D721Med (cell line): ENCODE results near the gene CA14.
"Not testable (repeated sequence)": the region's sequence is repeated elsewhere in the genome, so short reads cannot be mapped to it uniquely, and the experiment has no call there.

ENCODE experiments used
- DNase-seq: peaks from one replicate; pipeline ENCODE4 v3.0.0; 2011; ENCODE audit warnings: low spot score; ENCODE audit not compliant: insufficient read length
- FAIRE-seq: peaks from 2 replicates; lab custom pipeline; 2011; peaks lifted over from hg19 to GRCh38; lab: Jason Lieb, UNC
- CTCF ChIP-seq: IDR thresholded peaks from 2 replicates; pipeline ENCODE4 v1.5.1; 2012; ENCODE audit warnings: mild to moderate bottlenecking, control low read depth; ENCODE audit not compliant: insufficient read depth; ENCODE audit errors: missing control alignments

CA14 gene

DNA sequence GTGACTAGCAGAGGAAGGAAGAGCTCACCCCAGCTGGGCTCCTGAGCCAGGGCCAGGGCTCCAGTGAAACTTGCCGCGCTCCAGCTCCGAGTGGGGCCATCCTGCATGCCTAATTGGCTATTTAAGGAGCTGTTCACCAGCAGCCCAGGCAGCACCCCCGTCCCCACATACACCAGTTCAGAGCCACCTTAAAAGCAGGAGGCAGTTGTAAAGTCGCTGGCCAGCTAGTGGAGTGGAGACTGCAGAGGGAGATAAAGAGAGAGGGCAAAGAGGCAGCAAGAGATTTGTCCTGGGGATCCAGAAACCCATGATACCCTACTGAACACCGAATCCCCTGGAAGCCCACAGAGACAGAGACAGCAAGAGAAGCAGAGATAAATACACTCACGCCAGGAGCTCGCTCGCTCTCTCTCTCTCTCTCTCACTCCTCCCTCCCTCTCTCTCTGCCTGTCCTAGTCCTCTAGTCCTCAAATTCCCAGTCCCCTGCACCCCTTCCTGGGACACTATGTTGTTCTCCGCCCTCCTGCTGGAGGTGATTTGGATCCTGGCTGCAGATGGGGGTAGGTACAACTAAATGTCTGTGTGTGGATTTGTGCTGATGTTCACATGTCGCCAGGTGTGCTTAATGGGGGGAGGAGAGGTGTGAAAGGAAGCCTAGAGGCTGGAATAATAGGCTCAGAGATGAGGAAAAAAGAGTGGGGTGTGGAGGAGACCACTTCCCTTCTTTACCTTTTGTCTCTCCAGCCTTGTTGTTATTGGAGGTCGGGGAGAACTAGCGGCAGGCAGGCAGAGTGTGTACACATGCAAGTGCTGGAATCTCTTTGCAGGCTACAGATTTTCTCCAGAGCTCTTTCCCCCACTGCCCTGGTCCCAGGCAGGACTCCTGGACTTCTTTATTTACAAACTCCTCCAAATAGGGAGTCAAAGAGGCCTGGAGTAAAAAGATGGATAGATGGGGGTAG is at the start of gene CA14:
Gene CA14, plus strand, starts transcription at position 151 of the 962 bp plus-strand sequence. Its CDS starts 355 bp downstream, at position 506.
- DNase-seq (no peak), FAIRE-seq (no peak)
- TF ChIP-seq CTCF = no peak

- not testable (repeated sequence) for DNase-seq, FAIRE-seq
Observed at GRCh38 chr1:150208460-150208859, 49.1 kb upstream of the CA14 start.

DNA sequence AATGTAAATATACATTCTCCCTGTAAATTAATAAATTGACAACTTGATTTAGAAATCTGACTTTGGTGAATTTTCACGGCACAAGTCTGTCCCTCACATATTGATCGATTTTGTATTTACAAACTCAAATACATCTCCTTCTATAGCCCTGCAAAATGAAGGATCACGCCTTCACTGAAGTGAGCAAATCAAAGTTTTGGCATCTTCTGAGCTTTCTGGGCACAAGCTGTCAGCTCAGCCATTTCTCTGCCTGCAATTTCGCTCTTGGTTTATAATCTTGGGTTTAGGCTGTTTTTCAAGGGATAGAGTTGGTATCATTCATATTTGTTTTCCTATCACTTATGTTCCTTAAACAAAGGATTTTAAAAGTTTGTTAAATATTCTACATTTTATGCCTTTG is 47.5 kb upstream of the CA14 start:
- no peak for FAIRE-seq
- no peak for TF ChIP-seq CTCF

DNA sequence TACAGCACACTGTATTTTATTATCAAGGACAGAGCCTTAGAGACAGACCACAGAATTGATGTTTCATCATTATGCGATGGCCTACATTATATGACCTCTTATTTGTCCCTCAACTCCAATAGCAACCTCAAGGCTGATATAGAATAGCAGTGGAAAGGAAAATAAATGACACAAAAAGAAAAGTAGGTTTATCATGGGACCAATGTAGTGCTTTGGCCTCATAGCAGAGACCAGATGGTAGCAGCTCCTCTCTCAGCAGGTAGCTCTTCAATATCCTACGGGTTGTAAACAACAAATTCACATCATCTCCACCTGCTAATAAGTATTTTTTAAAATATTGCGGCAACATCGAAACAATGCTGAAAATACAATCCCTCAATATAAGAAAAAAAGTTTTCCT is 46.9 kb upstream of the CA14 start:
- no peak for DNase-seq
- peak; percentile 76 for FAIRE-seq
- no peak for TF ChIP-seq CTCF

More for the DNA sequence above, 47.5 kb upstream of the CA14 start:
- DNase-seq = no peak

GRCh38 chr1:150212070-150212469 is 45.5 kb upstream of the CA14 start:
- FAIRE-seq (no peak), DNase-seq (no peak)
- no peak for TF ChIP-seq CTCF

DNA sequence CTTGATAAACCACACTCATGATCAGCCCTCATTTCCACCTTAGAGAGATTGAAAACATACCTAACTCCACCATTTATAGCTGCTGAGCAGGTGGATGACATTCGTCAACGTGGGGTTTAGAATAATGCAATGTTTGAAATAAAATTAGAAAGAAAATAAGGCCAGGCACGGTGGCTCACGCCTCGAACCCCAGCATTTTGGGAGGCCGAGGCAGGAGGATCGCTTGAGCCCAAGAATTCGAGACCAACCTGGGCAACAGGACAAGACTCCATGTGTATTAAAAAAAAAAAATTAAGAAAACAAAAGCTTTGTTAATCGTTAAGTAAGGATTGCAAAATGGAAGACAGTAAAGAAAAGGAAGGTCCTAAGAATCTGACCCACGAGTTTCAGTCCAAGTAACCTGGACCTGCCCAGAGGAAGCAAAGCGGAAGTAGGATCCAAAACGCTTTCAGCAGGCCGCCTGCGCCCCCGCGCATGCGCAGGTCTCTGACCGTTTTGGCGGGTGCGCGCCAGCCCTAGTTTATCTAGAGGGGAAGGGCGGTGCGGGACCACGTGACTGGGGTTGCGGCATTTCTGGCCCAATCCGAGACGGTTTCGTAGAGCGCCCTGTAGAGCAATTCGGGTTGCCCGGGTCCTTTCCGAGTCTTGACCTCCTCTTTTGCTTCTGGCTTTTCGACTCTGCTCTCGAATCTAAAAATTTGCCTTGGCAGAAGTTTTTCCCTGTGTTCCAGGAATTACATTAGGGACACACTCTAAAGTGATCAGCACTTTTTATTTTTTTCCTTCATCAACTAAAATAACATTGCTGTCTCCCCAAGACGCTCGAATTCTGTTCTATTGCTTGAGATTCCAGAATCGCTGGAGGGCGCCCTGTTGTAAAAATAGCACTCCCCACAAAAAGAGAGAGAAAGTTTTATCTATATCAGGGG is 44.1 kb upstream of the CA14 start:
- FAIRE-seq (no peak), DNase-seq (no peak)
- TF ChIP-seq CTCF = peak; percentile 25

DNA sequence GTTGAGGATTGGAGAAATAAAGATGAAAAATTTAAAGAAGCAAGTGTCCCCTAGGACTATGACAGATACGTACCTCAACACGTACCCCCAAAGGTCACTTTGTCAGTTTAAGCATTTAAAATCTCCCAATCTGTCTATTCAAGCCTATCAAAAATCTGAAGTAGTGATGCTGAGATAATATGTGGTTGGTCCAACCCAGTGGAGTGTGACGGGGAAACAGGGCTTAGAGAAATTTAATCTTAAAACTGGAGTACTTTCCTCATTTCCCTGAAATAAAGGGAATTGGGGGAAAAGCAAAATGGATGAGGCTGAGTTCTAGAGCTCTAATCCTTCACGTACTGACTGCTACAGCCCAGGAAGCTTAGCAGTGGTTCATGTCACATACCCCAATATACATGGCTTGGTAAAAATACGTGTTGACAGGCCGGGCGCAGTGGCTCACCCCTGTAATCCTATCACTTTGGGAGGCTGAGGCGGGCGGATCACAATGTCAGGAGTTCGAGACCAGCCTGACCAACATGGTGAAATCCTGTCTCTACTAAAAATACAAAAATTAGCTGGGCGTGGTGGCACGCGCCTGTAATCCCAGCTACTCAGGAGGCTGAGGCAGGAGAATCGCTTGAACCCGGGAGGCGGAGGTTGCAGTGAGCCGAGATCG is 43.3 kb upstream of the CA14 start:
- DNase-seq, FAIRE-seq: not testable (repeated sequence)

GRCh38 chr1:150215855-150216254 is 41.7 kb upstream of the CA14 start:
- DNase-seq, FAIRE-seq: not testable (repeated sequence)
